CD14-positive monocyte (primary cell): ENCODE results near the gene DCN. TPM values are rescaled to one million over a fixed set of nuclear protein-coding genes. Genes with fewer than 3 reads are reported as not detected.

Experiments used
- DNase-seq, 3 donors: peaks; one replicate each; pipeline ENCODE4 v3.0.0-alpha.2; 2011 to 2022
- H2AFZ ChIP-seq: 2 replicates; pipeline ENCODE4 v1.6.0; 2012; ENCODE audit warnings: mild to moderate bottlenecking, low read depth, low read length, inconsistent platforms; ENCODE audit not compliant: insufficient read depth, poor library complexity, severe bottlenecking
- H3K27ac ChIP-seq, 2 donors: 1 replicate in 1 of 2; 2 replicates in 1 of 2; pipeline ENCODE4 v1.5.1; 2012 to 2013; ENCODE audit warnings: low read length in 2 of 2, control low read depth in 1 of 2, inconsistent platforms in 1 of 2, low read depth in 1 of 2, mild to moderate bottlenecking in 1 of 2
- H3K27me3 ChIP-seq, 2 donors: one replicate each; pipeline versions ENCODE4 v1.6.0 to v1.6.1; 2011 to 2013; ENCODE audit warnings: low read length in 2 of 2; ENCODE audit not compliant: control insufficient read depth in 2 of 2, insufficient read depth in 2 of 2
- H3K36me3 ChIP-seq, 2 donors: replicated peaks in 1 of 2; 1 replicate in 1 of 2; 2 replicates in 1 of 2; pipeline versions ENCODE4 v1.5.1 to v1.6.1; 2012 to 2013; ENCODE audit warnings: low read length in 2 of 2, control low read depth in 1 of 2, inconsistent platforms in 1 of 2, mild to moderate bottlenecking in 1 of 2; ENCODE audit not compliant: insufficient read depth in 2 of 2, control insufficient read depth in 1 of 2
- H3K4me1 ChIP-seq, 2 donors: 1 replicate in 1 of 2; 2 replicates in 1 of 2; pipeline versions ENCODE4 v1.5.1 to v1.6.1; 2012 to 2013; ENCODE audit warnings: low read length in 2 of 2, control low read depth in 1 of 2, inconsistent platforms in 1 of 2, mild to moderate bottlenecking in 1 of 2, moderate library complexity in 1 of 2; ENCODE audit not compliant: insufficient read depth in 2 of 2, control insufficient read depth in 1 of 2
- H3K4me2 ChIP-seq: replicated peaks from 2 replicates; pipeline ENCODE3; 2012; ENCODE audit warnings: low read length, moderate library complexity, mild to moderate bottlenecking; ENCODE audit not compliant: poor library complexity, severe bottlenecking; ENCODE audit errors: extremely low read depth
- H3K4me3 ChIP-seq, 3 experiments: fragments of 200-600 bp in 1 of 3; sonication (generic) in 1 of 3; replicated peaks in 1 of 3; 1 replicate in 2 of 3; 2 replicates in 1 of 3; pipeline ENCODE4 v1.5.1; 2011 to 2013; ENCODE audit warnings: low read length in 3 of 3, mild to moderate bottlenecking in 3 of 3, control low read depth in 2 of 3, low read depth in 2 of 3, inconsistent platforms in 1 of 3, moderate library complexity in 1 of 3
- H3K79me2 ChIP-seq: 2 replicates; pipeline ENCODE4 v1.6.0; 2012; ENCODE audit warnings: mild to moderate bottlenecking, control low read depth, inconsistent platforms, low read length, moderate library complexity; ENCODE audit not compliant: insufficient read depth
- H3K9ac ChIP-seq: 2 replicates; pipeline ENCODE4 v1.6.0; 2017; ENCODE audit warnings: low read length, mild to moderate bottlenecking; ENCODE audit not compliant: insufficient read depth, poor library complexity, severe bottlenecking
- H3K9me3 ChIP-seq, 2 donors: replicated peaks in 1 of 2; 1 replicate in 1 of 2; 2 replicates in 1 of 2; pipeline versions ENCODE4 v1.5.1 to v1.6.1; 2012 to 2013; ENCODE audit warnings: low read length in 2 of 2, control low read depth in 1 of 2; ENCODE audit not compliant: control insufficient read depth in 1 of 2, insufficient read depth in 1 of 2
- H4K20me1 ChIP-seq: 2 replicates; pipeline ENCODE4 v1.6.0; 2012; ENCODE audit warnings: mild to moderate bottlenecking, low read length, control low read depth, moderate library complexity; ENCODE audit not compliant: insufficient read depth
- H3K27ac Mint-ChIP-seq, 7 donors: one replicate each; pipeline ENCODE4 v1.8.0; 2020; ENCODE audit warnings: mild to moderate bottlenecking in 7 of 7, mixed read lengths in 7 of 7, moderate library complexity in 6 of 7, inconsistent platforms in 2 of 7
- H3K27me3 Mint-ChIP-seq, 3 donors: one replicate each; pipeline ENCODE4 v1.8.0; 2021 to 2022; ENCODE audit warnings: low read depth in 3 of 3, mild to moderate bottlenecking in 3 of 3, mixed read lengths in 3 of 3, moderate library complexity in 3 of 3, inconsistent platforms in 1 of 3
- H3K36me3 Mint-ChIP-seq, 2 donors: one replicate each; pipeline ENCODE4 v1.8.0; 2020; ENCODE audit warnings: mixed read lengths in 2 of 2, inconsistent platforms in 1 of 2, mild to moderate bottlenecking in 1 of 2
- H3K4me1 Mint-ChIP-seq: one replicate; pipeline ENCODE4 v1.8.0; 2020; ENCODE audit warnings: mild to moderate bottlenecking, mixed read lengths
- H3K4me3 Mint-ChIP-seq, 2 donors: one replicate each; pipeline ENCODE4 v1.8.0; 2020; ENCODE audit warnings: mild to moderate bottlenecking in 2 of 2, mixed read lengths in 2 of 2, moderate library complexity in 1 of 2
- H3K9me3 Mint-ChIP-seq, 7 donors: one replicate each; pipeline ENCODE4 v1.8.0; 2020 to 2022; ENCODE audit warnings: mixed read lengths in 7 of 7, mild to moderate bottlenecking in 6 of 7, moderate library complexity in 6 of 7, inconsistent platforms in 2 of 7
- CTCF ChIP-seq: fragments of 200-600 bp; IDR thresholded peaks from one replicate; pipeline ENCODE4 v1.8.0; 2022; ENCODE audit warnings: antibody characterized with exemption, mild to moderate bottlenecking
- WGBS: methylation state at CpG from one replicate; pipeline ENCODE4 v1.1.5; 2013; ENCODE audit warnings: missing lambda C conversion rate; ENCODE audit not compliant: insufficient coverage; 5-methylcytosine and 5-hydroxymethylcytosine counted together
- intact Hi-C, 2 donors: fragments of 100-400 bp; cut with micrococcal nuclease; formaldehyde crosslinking; loops; one replicate each; pipeline versions ENCODE4 v1.15.0 to v1.15.1; 2023
- polyA plus RNA-seq, 3 donors: library from polyadenylated mRNA; depleted of rRNA in 1 of 3; unstranded in 2 of 3; stranded (reverse) in 1 of 3; fragments of 300-500 nt in 2 of 3; fragments of >200 nt in 1 of 3; fragmentation: Illumina TruSeq in 2 of 3; gene quantifications; 1 replicate in 2 of 3; 2 replicates in 1 of 3; pipeline ENCODE4 v1.2.3, GENCODE V29; 2012 to 2021

Gene DCN
- polyA plus RNA-seq, 3 donors = not detected

GRCh38 chr12:91226951-91227350, 44.3 kb upstream of the DCN start:
- WGBS = no CpG with 5 or more reads among the region's 1 CpG
- no peak overlapping the region for H3K9ac ChIP-seq
- no peak overlapping the region for H3K4me2 ChIP-seq
- Mint-ChIP-seq H3K4me3 (no peak overlapping the region), H3K36me3 (no peaks in the 10 kb centered on the region), H3K27me3 (no peaks in the 10 kb centered on the region), H3K9me3 (peaks cover 0 to 5% (median 2%) of the 10 kb centered on the region in 7 donors), H3K27ac (no peak overlapping the region), H3K4me1 (no peaks in the 10 kb centered on the region)
- H3K27ac ChIP-seq = no peak overlapping the region
- no peaks in the 10 kb centered on the region for H4K20me1 ChIP-seq
- no peak for DNase-seq
- no peaks in the 10 kb centered on the region for H3K9me3 ChIP-seq
- no peak for TF ChIP-seq CTCF
- intact Hi-C loops = no loop called here
- no peaks in the 10 kb centered on the region for H3K27me3 ChIP-seq
- no peaks in the 10 kb centered on the region for H3K36me3 ChIP-seq
- no peak overlapping the region for H2AFZ ChIP-seq
- no peak overlapping the region for H3K4me3 ChIP-seq
- no peaks in the 10 kb centered on the region for H3K79me2 ChIP-seq
- no peaks in the 10 kb centered on the region for H3K4me1 ChIP-seq

- no peaks in the 10 kb centered on the region for H3K4me1 Mint-ChIP-seq
- DNase-seq = no peak
- Histone ChIP-seq H3K27ac (no peak overlapping the region), H3K9me3 (no peaks in the 10 kb centered on the region), H3K79me2 (no peaks in the 10 kb centered on the region), H3K36me3 (no peaks in the 10 kb centered on the region), H4K20me1 (no peaks in the 10 kb centered on the region), H3K4me3 (no peak overlapping the region), H3K27me3 (no peaks in the 10 kb centered on the region), H3K9ac (no peak overlapping the region), H2AFZ (no peak overlapping the region), H3K4me2 (no peak overlapping the region), H3K4me1 (no peaks in the 10 kb centered on the region)
- intact Hi-C loops = no loop called here
- no peak overlapping the region for H3K27ac Mint-ChIP-seq
- no CpG with 5 or more reads among the region's 1 CpG for WGBS
- no peak overlapping the region for H3K4me3 Mint-ChIP-seq
- no peak for TF ChIP-seq CTCF
- no peaks in the 10 kb centered on the region for H3K27me3 Mint-ChIP-seq
- no peaks in the 10 kb centered on the region for H3K36me3 Mint-ChIP-seq
- peaks cover 0 to 5% (median 0%) of the 10 kb centered on the region in 7 donors for H3K9me3 Mint-ChIP-seq
These were observed 42.7 kb upstream of the DCN start for GRCh38 chr12:91225316-91225715.
